DOHH2 (cell line): ENCODE measurements around the gene ZNF638.
"Not testable (repeated sequence)": the region's sequence is repeated elsewhere in the genome, so short reads cannot be mapped to it uniquely, and the experiment has no call there.

Source experiments
- EZH2phosphoT487 ChIP-seq: fragments of 200-600 bp; sonication (generic); IDR thresholded peaks from 2 replicates; pipeline ENCODE4 v1.6.1; 2017; ENCODE audit warnings: borderline replicate concordance, mild to moderate bottlenecking, antibody characterized with exemption, low read length, moderate library complexity, mixed read lengths
- TF ChIP-seq, protein P1 (sequence below): fragments of 200-600 bp; sonication (generic); IDR thresholded peaks from one replicate; pipeline ENCODE4 v1.5.1; 2014; ENCODE audit warnings: antibody characterized with exemption, mild to moderate bottlenecking, low read depth, low read length; ENCODE audit not compliant: poor library complexity, severe bottlenecking

DNA sequence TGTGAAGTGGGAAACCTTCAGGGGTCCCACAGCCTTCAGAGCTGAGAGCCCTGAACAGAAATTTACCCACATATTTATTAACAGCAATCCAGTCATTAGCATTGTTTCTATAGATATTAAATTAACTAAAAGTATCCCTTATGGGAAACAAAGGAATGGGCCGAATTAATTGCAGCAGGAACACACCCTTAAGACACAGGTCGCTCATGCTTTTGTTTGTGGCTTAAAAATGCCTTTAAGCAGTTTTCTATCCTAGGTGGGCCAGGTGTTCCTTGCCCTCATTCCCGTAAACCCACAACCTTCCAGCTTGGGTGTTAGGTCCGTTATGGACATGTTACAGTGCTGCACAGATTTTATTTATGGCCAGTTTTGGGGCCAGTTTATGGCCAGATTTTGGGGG is 13.7 kb upstream of the ZNF638 start:
- TF ChIP-seq, protein P1, sequence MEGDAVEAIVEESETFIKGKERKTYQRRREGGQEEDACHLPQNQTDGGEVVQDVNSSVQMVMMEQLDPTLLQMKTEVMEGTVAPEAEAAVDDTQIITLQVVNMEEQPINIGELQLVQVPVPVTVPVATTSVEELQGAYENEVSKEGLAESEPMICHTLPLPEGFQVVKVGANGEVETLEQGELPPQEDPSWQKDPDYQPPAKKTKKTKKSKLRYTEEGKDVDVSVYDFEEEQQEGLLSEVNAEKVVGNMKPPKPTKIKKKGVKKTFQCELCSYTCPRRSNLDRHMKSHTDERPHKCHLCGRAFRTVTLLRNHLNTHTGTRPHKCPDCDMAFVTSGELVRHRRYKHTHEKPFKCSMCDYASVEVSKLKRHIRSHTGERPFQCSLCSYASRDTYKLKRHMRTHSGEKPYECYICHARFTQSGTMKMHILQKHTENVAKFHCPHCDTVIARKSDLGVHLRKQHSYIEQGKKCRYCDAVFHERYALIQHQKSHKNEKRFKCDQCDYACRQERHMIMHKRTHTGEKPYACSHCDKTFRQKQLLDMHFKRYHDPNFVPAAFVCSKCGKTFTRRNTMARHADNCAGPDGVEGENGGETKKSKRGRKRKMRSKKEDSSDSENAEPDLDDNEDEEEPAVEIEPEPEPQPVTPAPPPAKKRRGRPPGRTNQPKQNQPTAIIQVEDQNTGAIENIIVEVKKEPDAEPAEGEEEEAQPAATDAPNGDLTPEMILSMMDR, result not testable (repeated sequence)
- TF ChIP-seq EZH2phosphoT487, result not testable (repeated sequence)
